Activated CD4-positive, alpha-beta T cell treated with anti-CD3 and anti-CD28 coated beads, Interleukin-2, amount 10 ng/mL, durations not matched to agents 7 days and 5 days (primary cell): ENCODE measurements around the gene GRM1. TPM values are rescaled to one million over a fixed set of nuclear protein-coding genes. Genes with fewer than 3 reads are reported as not detected.

Experiments
- CTCF ChIA-PET: fragments of 350-600 bp; sonication (Branson Sonifier 250); formaldehyde crosslinking; loops from one replicate; lab custom pipeline; 2021; ENCODE audit warnings: antibody characterized with exemption; lab: Charles Lee
- POLR2A ChIA-PET: fragments of 350-600 bp; sonication (Branson Sonifier 250); formaldehyde crosslinking; loops from one replicate; lab custom pipeline; 2021; ENCODE audit warnings: antibody characterized with exemption; lab: Charles Lee
- DNase-seq: peaks from one replicate; pipeline ENCODE4 v3.0.0-alpha.2; 2020
- H3K27ac Mint-ChIP-seq: one replicate; pipeline ENCODE4 v1.8.0; 2021; ENCODE audit warnings: mild to moderate bottlenecking, moderate library complexity, mixed read lengths
- H3K27me3 Mint-ChIP-seq: one replicate; pipeline ENCODE4 v1.8.0; 2021; ENCODE audit warnings: mixed read lengths
- H3K36me3 Mint-ChIP-seq: one replicate; pipeline ENCODE4 v1.8.0; 2021; ENCODE audit warnings: low read depth, mixed read lengths
- H3K4me1 Mint-ChIP-seq: one replicate; pipeline ENCODE4 v1.8.0; 2021; ENCODE audit warnings: mixed read lengths
- H3K4me3 Mint-ChIP-seq: one replicate; pipeline ENCODE4 v1.8.0; 2021; ENCODE audit warnings: mild to moderate bottlenecking, moderate library complexity, mixed read lengths
- H3K9me3 Mint-ChIP-seq: one replicate; pipeline ENCODE4 v1.8.0; 2021; ENCODE audit warnings: mixed read lengths
- total RNA-seq, 2 experiments: library from RNA; stranded (reverse); gene quantifications; one replicate each; pipeline ENCODE4 v1.2.3, GENCODE V29; 2021

GRM1 gene
- total RNA-seq, 2 experiments from 2014 or later, result not detected

- H3K27ac Mint-ChIP-seq, result no peak overlapping the region
- no peaks in the 10 kb centered on the region for H3K9me3 Mint-ChIP-seq
- H3K4me3 Mint-ChIP-seq, result no peak overlapping the region
- ChIA-PET CTCF (interaction anchor here (0.6 to 0.8 kb wide), 2 partner anchors 123 to 281 kb away, joined by 3 read pairs; no protein-coding TSS in a partner anchor), POLR2A (no interaction called here)
- H3K27me3 Mint-ChIP-seq, result no peaks in the 10 kb centered on the region
- no peaks in the 10 kb centered on the region for H3K36me3 Mint-ChIP-seq
- H3K4me1 Mint-ChIP-seq, result no peaks in the 10 kb centered on the region
- DNase-seq, result no peak
Observed at GRCh38 chr6:146470091-146470770, 441.4 kb downstream of the GRM1 start.

GRCh38 chr6:146472918-146473317, 444.1 kb downstream of the GRM1 start:
- Mint-ChIP-seq H3K4me3 (no peak overlapping the region), H3K9me3 (no peaks in the 10 kb centered on the region), H3K27ac (no peak overlapping the region), H3K4me1 (no peaks in the 10 kb centered on the region), H3K36me3 (no peaks in the 10 kb centered on the region), H3K27me3 (no peaks in the 10 kb centered on the region)
- ChIA-PET CTCF (no interaction called here), POLR2A (no interaction called here)
- DNase-seq, result no peak

DNA sequence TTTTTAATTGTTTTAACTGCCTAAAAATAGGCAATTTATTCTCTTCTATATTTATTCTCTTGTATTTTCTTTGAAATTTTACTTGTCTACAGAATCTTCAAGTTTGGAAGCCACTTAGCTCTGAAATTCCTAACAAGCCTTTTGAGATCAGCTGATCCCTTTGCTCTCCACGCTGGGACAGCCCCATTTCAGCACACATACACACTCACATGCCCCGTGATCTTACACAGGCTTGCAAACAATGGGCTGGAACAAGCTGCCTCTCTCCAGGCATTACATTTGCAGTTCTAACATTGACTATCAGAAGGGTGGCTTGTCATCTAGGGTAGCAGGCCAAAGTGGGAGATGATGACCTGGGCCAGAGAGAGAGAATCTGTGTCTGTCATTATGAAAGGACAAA, 452.7 kb downstream of the GRM1 start:
- POLR2A ChIA-PET, result no interaction called here
- Mint-ChIP-seq H3K9me3 (no peaks in the 10 kb centered on the region), H3K27ac (no peak overlapping the region), H3K4me1 (no peaks in the 10 kb centered on the region), H3K4me3 (no peak overlapping the region), H3K27me3 (no peaks in the 10 kb centered on the region), H3K36me3 (no peaks in the 10 kb centered on the region)
- DNase-seq, result no peak
- CTCF ChIA-PET, result no interaction called here

- no peaks in the 10 kb centered on the region for H3K9me3 Mint-ChIP-seq
- H3K4me1 Mint-ChIP-seq, result no peaks in the 10 kb centered on the region
- DNase-seq, result no peak
- H3K36me3 Mint-ChIP-seq, result no peaks in the 10 kb centered on the region
- no peaks in the 10 kb centered on the region for H3K27me3 Mint-ChIP-seq
- H3K4me3 Mint-ChIP-seq, result no peak overlapping the region
- no peak overlapping the region for H3K27ac Mint-ChIP-seq
- POLR2A ChIA-PET, result interaction anchor here (0.5 kb wide), 1 partner anchor 62 kb away, joined by 3 read pairs; no protein-coding TSS in a partner anchor
- CTCF ChIA-PET, result no interaction called here
Observed at GRCh38 chr6:146484411-146484810, 455.5 kb downstream of the GRM1 start.

Other genes with a start within 250 kb of the GRM1 start
- 1 to 10 TPM; 3.1 to 4.0 TPM for gene FBXO30, start 214.3 kb upstream of the GRM1 start, total RNA-seq
- gene SHPRH, start 64.7 kb upstream of the GRM1 start, total RNA-seq, result 10 to 100 TPM; 16.5 to 17.8 TPM